SK-N-SH (cell line): ENCODE data around the gene VIPR2.

Source experiments
- FOXJ3 ChIP-seq: sonication (generic); formaldehyde crosslinking; IDR thresholded peaks from 2 replicates; pipeline ENCODE4 v1.5.1; 2020; ENCODE audit warnings: mild to moderate bottlenecking, missing genetic modification reagents
- FOXM1 ChIP-seq: IDR thresholded peaks from 2 replicates; pipeline ENCODE4 v1.4.0; 2012; ENCODE audit warnings: low read depth, mild to moderate bottlenecking
- MXI1 ChIP-seq: IDR thresholded peaks from 2 replicates; pipeline ENCODE4 v1.6.1; 2012; ENCODE audit warnings: mild to moderate bottlenecking, low read depth, low read length, improper control_type of control experiment
- NFIC ChIP-seq: IDR thresholded peaks from 2 replicates; pipeline ENCODE4 v1.4.0; 2012; ENCODE audit warnings: borderline replicate concordance
- POLR2AphosphoS5 ChIP-seq: IDR thresholded peaks from 2 replicates; pipeline ENCODE4 v1.6.1; 2012; ENCODE audit warnings: low read depth, low read length
- RAD21 ChIP-seq: IDR thresholded peaks from 2 replicates; pipeline ENCODE4 v1.6.1; 2012; ENCODE audit warnings: mild to moderate bottlenecking, low read length
- RFX5 ChIP-seq: IDR thresholded peaks from 2 replicates; pipeline ENCODE4 v1.6.1; 2012; ENCODE audit warnings: mild to moderate bottlenecking, improper control_type of control experiment, low read length
- SMC3 ChIP-seq: IDR thresholded peaks from 2 replicates; pipeline ENCODE4 v1.6.1; 2012; ENCODE audit warnings: low read depth, low read length, improper control_type of control experiment
- TCF12 ChIP-seq: IDR thresholded peaks from 2 replicates; pipeline ENCODE4 v1.4.0; 2012
- TF ChIP-seq, protein P1 (sequence below): fragments of 200-600 bp; sonication (generic); IDR thresholded peaks from 2 replicates; pipeline ENCODE4 v1.6.1; 2017; ENCODE audit warnings: antibody characterized with exemption, mild to moderate bottlenecking, moderate library complexity

DNA sequence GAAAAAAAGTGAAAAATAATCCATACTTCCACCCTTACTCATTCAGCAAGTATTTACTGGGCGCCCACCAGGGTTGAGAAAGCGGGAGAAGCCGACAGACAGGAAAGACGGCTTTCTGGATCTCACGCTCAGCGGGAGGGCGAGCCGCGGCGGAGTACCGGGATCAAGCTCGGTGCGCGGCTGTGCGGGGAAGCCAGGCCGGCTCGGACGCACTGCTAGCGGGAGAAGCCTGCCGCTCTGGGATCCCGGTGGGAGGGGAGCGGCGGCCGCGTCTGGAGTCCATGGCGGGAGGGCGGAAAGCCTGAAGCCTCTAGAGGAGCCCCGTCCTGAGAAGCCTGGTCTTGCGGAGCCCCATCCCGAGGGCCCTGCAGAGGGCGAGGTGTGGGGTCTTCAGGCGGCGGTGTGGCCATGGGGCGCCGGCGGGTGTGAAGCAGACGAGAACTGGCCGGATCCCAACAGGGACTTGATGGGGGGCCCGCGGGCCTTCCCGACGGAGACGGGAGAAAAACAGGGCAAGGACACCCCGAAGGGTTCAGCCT is 82.9 kb downstream of the VIPR2 start:
- TF ChIP-seq RFX5, result no peak
- TF ChIP-seq, protein P1, sequence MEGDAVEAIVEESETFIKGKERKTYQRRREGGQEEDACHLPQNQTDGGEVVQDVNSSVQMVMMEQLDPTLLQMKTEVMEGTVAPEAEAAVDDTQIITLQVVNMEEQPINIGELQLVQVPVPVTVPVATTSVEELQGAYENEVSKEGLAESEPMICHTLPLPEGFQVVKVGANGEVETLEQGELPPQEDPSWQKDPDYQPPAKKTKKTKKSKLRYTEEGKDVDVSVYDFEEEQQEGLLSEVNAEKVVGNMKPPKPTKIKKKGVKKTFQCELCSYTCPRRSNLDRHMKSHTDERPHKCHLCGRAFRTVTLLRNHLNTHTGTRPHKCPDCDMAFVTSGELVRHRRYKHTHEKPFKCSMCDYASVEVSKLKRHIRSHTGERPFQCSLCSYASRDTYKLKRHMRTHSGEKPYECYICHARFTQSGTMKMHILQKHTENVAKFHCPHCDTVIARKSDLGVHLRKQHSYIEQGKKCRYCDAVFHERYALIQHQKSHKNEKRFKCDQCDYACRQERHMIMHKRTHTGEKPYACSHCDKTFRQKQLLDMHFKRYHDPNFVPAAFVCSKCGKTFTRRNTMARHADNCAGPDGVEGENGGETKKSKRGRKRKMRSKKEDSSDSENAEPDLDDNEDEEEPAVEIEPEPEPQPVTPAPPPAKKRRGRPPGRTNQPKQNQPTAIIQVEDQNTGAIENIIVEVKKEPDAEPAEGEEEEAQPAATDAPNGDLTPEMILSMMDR, result no peak
- TF ChIP-seq FOXJ3 (CRISPR knock-in tag), result no peak
- TF ChIP-seq TCF12, result no peak
- TF ChIP-seq NFIC, result no peak
- no peak for TF ChIP-seq SMC3
- no peak for TF ChIP-seq MXI1
- TF ChIP-seq POLR2AphosphoS5, result no peak
- no peak for TF ChIP-seq RAD21
- TF ChIP-seq FOXM1, result no peak
